ENCODE measurements around the gene CUBN.

The CUBN gene

DNA sequence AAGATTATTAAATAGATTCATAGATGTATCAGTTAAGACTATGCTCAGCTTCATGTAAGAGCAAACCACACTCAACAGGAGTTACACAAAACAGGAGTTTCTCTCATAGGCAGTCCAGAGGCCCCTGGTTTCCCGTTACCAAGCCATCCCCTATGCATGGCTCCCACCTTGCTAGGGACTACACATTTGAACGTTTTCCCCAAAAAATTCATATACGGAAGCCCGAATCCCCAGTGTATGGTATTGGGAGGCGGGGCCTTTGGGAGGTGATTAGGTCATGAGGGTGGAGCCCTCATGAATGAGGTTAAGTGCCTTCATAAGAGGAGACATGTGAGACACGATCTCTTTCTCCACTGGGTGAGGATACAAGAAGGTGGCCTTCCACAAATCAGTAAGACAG is 341.5 kb downstream of the CUBN start:
- DNase-seq (ENCODE audit: low read depth in 1 of 2, low spot score in 1 of 2): no peak
- no peaks in the 10 kb centered on the region for H3K27me3 ChIP-seq (ENCODE audit: insufficient read depth, poor library complexity, severe bottlenecking)
- TF ChIP-seq GABPA (IDR thresholded peaks at IDR 0.05; ENCODE audit: low read depth): no peak
- no peak for TF ChIP-seq POLR2AphosphoS5 (IDR thresholded peaks at IDR 0.05; ENCODE audit: low read depth)
- TF ChIP-seq, protein P1, sequence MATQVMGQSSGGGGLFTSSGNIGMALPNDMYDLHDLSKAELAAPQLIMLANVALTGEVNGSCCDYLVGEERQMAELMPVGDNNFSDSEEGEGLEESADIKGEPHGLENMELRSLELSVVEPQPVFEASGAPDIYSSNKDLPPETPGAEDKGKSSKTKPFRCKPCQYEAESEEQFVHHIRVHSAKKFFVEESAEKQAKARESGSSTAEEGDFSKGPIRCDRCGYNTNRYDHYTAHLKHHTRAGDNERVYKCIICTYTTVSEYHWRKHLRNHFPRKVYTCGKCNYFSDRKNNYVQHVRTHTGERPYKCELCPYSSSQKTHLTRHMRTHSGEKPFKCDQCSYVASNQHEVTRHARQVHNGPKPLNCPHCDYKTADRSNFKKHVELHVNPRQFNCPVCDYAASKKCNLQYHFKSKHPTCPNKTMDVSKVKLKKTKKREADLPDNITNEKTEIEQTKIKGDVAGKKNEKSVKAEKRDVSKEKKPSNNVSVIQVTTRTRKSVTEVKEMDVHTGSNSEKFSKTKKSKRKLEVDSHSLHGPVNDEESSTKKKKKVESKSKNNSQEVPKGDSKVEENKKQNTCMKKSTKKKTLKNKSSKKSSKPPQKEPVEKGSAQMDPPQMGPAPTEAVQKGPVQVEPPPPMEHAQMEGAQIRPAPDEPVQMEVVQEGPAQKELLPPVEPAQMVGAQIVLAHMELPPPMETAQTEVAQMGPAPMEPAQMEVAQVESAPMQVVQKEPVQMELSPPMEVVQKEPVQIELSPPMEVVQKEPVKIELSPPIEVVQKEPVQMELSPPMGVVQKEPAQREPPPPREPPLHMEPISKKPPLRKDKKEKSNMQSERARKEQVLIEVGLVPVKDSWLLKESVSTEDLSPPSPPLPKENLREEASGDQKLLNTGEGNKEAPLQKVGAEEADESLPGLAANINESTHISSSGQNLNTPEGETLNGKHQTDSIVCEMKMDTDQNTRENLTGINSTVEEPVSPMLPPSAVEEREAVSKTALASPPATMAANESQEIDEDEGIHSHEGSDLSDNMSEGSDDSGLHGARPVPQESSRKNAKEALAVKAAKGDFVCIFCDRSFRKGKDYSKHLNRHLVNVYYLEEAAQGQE (IDR thresholded peaks at IDR 0.05; ENCODE audit: insufficient replicate concordance, low read depth): no peak
- no peak for TF ChIP-seq SPI1 (IDR thresholded peaks at IDR 0.05; ENCODE audit: borderline replicate concordance, low read depth)
- TF ChIP-seq, protein P2, sequence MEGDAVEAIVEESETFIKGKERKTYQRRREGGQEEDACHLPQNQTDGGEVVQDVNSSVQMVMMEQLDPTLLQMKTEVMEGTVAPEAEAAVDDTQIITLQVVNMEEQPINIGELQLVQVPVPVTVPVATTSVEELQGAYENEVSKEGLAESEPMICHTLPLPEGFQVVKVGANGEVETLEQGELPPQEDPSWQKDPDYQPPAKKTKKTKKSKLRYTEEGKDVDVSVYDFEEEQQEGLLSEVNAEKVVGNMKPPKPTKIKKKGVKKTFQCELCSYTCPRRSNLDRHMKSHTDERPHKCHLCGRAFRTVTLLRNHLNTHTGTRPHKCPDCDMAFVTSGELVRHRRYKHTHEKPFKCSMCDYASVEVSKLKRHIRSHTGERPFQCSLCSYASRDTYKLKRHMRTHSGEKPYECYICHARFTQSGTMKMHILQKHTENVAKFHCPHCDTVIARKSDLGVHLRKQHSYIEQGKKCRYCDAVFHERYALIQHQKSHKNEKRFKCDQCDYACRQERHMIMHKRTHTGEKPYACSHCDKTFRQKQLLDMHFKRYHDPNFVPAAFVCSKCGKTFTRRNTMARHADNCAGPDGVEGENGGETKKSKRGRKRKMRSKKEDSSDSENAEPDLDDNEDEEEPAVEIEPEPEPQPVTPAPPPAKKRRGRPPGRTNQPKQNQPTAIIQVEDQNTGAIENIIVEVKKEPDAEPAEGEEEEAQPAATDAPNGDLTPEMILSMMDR (IDR thresholded peaks at IDR 0.05; ENCODE audit: insufficient read depth, low read length): no peak

DNA sequence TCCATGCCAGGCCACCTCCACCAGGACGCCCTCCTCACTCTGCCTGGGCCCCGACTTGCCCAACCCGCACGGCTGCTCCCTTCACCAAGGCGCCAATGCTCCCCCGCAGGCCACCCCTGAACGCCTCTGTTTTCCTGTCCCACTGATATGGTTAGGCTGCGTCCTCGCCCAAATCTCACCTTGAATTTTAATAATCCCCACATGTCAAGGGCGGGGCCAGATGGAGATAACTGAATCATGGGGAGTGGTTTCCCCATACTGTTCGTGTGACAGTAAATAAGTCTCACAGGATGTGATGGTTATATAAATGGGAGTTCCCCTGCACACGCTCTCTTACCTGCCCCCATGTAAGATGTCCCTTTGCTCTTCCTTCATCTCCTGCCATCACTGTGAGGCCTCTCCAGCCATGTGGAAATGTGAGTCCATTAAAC is 342.2 kb downstream of the CUBN start:
- H3K4me3 ChIP-seq (replicated peaks; ENCODE audit: insufficient read depth, low read length): no peak overlapping the region
- no peak overlapping the region for H3K27ac ChIP-seq (replicated peaks)
- DNase-seq (ENCODE audit: low read depth in 1 of 2, low spot score in 1 of 2): no peak
- H3K27me3 ChIP-seq (ENCODE audit: insufficient read depth, poor library complexity, severe bottlenecking): no peaks in the 10 kb centered on the region
- TF ChIP-seq SPI1 (IDR thresholded peaks at IDR 0.05; ENCODE audit: borderline replicate concordance, low read depth) (no peak), POLR2AphosphoS5 (IDR thresholded peaks at IDR 0.05; ENCODE audit: low read depth) (no peak), GABPA (IDR thresholded peaks at IDR 0.05; ENCODE audit: low read depth) (no peak)
- TF ChIP-seq, protein P1 (IDR thresholded peaks at IDR 0.05; ENCODE audit: insufficient replicate concordance, low read depth): no peak
- TF ChIP-seq, protein P2 (IDR thresholded peaks at IDR 0.05; ENCODE audit: insufficient read depth, low read length): no peak

More for the DNA sequence above, 341.5 kb downstream of the CUBN start:
- H3K4me3 ChIP-seq (replicated peaks; ENCODE audit: insufficient read depth, low read length): no peak overlapping the region
- no peak overlapping the region for H3K27ac ChIP-seq (replicated peaks)

DNA sequence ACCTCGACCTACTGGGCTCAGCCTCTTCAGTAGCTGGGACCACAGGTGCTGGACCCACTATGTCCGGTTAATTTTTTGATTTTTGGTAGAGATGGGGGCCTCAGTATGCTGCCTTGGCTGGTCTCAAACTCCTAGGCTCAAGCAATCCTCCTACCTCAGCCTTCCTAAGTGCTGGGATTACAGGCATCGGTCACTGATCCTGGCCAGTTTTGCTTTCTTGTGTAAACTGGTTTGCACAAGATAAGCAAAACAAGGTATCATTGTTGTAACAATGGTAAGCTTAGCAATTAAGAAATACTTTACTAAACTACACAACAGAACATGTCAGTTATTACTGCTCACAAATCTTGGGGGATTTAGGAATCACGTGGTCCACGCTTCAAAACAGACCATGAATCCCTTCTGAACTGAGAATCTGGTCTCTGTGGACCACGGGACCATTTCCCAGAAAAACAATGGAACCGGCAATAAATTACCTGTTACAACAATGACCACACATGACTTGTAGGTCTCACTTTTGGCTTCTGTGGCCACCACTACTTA is 349.2 kb downstream of the CUBN start:
- Histone ChIP-seq H3K27me3 (ENCODE audit: insufficient read depth, poor library complexity, severe bottlenecking) (no peaks in the 10 kb centered on the region), H3K4me3 (replicated peaks; ENCODE audit: insufficient read depth, low read length) (no peak overlapping the region), H3K27ac (replicated peaks) (no peak overlapping the region)
- DNase-seq (ENCODE audit: low read depth in 1 of 2, low spot score in 1 of 2): no peak
- TF ChIP-seq POLR2AphosphoS5 (IDR thresholded peaks at IDR 0.05; ENCODE audit: low read depth): no peak
- no peak for TF ChIP-seq SPI1 (IDR thresholded peaks at IDR 0.05; ENCODE audit: borderline replicate concordance, low read depth)
- no peak for TF ChIP-seq GABPA (IDR thresholded peaks at IDR 0.05; ENCODE audit: low read depth)
- TF ChIP-seq, protein P1 (IDR thresholded peaks at IDR 0.05; ENCODE audit: insufficient replicate concordance, low read depth): no peak
- TF ChIP-seq, protein P2 (IDR thresholded peaks at IDR 0.05; ENCODE audit: insufficient read depth, low read length): no peak
